HG02763 (cell line): ENCODE results near the gene UNC13D.
"Not testable (repeated sequence)": the region's sequence is repeated elsewhere in the genome, so short reads cannot be mapped to it uniquely, and the experiment has no call there.

Experiments used
- ATAC-seq: cut with Tn5 transposase; IDR thresholded peaks from one replicate; pipeline ENCODE4 v1.9.1; 2021; ENCODE audit warnings: mild to moderate bottlenecking, moderate library complexity; ENCODE audit not compliant: unreplicated experiment

UNC13D gene

DNA sequence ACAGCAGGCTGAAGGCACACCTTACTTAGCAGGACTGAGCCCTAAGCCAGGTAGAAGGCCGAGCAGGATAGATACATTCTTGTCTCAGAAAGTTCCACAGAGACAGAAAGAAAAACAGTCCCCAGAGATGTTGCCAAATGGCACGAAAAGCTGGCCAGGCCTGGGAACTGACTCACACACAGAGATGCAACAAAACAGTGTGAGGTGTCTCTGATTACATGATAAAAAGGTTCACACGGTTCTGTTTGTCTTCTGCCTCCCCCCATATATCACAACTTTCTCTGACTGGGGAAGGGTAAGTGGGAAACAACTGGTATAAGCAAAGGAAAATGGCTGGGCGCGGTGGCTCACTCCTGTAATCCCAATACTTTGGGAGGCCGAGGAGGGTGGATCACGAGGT lies 9.2 kb upstream of the UNC13D start:
- no peak for ATAC-seq

DNA sequence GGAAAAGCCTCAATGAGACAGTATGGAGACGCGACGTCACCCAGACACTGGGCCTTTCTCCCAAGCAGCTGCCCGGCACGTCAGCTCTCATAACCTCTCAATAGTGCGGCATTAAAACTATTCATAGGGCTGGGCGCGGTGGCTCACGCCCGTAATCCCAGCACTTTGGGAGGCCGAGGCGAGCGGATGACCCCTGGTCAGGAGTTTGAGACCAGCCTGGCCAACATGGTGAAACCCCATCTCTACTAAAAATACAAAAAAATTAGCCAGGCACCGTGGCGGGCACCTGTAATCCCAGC lies 7.4 kb upstream of the UNC13D start:
- not testable (repeated sequence) for ATAC-seq

DNA sequence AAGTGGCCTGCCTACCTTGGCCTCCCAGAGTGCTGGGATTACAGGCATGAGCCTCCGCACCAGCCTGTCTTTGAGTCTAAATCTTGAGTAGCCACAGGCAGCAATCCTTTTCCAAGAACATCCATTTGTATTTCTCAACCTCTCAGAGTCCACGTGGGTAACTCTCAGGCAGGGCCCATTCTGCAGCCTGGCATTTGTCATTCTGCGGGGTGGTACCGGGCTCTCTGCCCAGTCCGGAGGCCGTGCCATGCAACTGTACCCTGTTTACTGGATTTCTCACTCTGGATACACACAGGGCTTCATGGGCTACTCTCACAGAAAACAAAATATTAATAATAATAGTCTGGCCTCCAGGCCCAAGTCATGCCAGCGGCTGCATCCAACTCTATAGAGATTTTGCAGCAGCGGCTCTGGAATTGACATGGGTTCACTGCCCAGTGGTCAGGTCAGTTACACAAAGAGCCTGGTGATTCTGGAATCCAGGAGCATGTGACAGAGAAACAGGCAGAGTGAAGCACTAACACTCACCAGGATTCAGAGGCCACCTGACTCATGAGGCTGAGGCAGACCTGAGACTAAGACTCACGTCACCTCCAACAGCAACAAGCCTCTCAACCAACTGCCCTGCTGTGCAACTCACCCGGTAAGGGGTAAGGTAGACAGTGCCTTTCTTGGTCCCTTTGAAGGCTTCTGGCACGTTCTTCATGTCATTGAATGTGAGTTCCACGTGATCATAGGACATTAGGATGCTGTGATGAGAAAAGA lies 6.9 kb upstream of the UNC13D start:
- ATAC-seq = no peak

DNA sequence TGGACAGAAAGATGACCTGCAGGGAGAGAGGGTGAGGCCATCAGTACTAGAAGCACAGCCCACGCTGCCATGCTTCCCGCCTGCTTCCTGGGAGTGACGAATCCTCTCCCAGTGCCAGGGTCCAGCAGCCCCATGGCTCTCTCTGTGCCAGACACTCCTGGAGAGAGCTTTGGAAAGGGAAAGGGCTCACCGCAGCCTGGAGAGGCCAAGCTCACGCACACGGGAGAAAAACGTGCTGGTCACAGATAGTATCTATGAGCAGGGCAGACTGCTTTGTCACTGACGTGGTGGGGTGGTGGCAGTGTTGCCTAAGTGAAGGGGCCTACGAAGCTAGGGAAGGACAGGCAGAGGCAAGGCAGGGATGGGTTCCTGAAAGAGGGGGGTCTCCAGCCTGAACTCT lies 5.5 kb upstream of the UNC13D start:
- no peak for ATAC-seq

DNA sequence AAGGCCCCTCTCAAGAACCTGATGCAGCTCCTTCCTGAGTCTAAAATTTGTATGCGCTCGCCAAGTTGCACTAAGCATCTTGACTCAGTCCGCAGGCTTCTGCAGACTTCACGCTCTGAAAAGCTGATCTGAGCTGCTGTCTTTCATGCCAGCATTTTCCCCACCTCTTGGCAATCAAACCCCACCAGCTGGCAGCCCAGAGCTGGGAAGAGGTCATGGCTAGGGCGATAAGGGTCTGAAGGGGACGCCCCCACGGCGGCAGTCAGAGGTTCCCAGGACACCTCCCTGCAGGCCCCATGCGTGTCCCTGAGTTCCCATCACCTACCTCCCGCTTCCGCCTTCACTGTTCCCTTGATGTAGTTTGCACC lies 5.1 kb upstream of the UNC13D start:
- no peak for ATAC-seq

DNA sequence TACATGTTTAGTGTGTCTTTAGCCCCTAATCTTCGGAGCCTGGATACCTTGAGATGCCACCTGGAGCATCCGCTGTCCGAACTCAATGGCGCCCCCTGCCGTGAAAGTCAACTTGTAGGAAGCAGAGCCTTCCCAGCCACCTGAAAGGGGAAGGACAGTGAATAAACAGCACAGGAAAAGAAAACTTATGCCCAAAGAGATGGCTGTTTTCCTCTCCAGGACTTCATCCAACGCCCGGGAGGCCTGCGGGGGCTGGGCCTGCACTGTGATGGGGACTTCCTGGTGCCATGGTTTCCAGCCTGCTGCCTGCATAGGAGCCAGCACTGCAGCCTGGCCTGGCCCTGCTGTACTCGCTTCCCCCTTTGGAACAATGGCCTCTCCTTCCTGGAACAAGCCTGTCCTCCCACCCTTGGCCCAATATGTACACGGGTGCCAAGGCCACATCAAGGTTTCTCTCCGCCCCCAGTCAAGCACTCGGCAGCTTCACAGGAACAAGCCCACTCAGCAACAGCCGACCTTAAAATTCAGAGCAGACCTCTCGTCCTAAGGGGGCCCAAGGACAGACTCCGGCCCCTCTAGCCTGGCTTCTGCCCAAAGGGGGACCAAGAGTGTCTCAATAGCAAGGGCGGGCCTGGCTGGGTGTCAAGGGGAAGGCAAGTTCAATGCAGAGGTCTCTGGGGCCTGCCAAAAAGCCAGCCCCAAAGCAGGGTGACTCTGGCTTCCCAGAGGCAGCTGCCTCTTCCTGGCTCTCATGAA lies 4.5 kb upstream of the UNC13D start:
- ATAC-seq = no peak

DNA sequence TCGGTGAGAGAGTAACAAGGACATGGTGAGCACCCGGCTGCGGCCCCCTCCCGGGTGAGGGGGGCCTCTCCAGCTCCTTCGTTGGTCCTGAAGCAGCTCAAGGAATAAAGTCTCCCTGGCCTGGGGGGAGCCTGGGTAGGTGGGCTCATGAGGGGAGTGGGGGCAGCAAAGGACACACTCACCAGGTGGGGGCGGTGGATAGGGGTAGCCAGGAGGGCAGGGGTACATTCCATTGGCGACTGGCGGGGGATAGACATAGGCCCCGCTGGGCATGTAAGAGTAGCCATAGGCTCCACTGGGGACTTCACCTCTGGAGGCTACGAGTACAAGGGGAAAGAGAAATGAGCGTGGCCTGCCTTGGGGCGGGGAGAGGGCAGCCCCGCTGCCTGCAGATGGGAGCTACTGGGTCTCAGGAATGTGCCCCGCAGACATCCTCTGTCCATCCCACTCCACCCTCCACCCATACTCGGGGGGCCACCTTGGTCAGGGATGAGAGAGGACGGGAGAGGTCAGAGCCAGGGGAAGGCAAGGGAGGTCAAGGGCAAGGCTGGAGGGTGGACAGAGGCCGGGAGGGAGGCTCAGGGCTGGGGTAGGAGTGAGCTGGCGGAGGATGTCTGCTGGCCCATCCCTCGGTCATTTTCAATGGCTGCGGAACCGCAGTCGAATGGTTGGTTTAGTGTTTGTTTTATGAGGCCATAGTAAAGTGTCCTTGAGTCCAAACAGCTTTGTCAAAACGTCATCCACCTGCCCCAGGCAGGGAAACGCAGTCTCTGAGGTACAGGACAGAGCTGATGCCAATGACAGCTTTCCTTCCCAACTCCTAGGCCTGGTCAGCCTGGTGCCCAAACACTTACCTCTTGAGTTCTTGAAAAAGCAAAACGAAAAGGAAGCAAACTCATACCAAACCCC lies 3.7 kb upstream of the UNC13D start:
- no peak for ATAC-seq

DNA sequence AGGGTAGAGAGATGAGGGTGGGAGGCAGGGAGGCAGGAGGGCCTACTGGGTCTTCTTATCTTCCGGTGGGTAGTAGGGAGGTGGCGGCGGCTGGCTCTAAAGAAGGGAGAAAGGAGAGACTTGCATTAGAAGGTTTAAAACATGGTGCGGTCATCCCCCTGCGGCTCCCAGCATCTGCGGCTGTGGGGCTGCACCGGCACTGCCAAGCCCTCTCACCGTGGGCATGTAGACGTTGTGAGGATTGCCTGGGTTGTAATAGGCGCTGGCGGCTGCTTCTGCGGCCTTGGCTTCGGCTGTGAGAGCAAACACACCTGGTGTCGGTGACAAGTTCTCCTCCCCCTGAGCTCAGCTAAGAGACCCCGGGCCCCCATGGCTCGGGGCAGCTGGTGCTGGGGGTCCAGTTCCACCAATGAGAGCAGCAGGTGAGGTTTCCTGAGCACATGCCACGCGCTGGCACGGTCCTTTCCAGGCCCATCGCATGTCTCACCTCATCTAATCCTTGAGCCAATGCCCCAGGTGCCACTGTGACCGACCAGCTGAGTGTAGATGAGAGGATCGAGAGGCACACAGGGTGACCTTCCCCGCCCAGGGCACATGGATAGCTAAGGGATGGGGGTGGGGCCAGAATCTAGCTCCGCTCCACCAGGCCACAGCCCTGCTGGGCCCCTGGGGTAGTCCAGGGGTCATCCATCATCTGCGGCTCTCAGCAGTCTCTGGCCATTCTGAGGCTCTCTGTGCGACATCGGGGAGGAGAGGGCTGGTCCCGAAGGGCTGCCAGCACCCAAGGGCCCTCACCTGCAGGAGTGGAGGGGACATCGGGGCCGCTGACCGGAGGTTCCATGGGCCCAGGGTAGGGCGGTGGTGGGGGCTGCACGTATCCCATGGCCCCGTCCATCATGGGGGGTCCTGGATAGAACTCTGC lies 2.7 kb upstream of the UNC13D start:
- no peak for ATAC-seq

DNA sequence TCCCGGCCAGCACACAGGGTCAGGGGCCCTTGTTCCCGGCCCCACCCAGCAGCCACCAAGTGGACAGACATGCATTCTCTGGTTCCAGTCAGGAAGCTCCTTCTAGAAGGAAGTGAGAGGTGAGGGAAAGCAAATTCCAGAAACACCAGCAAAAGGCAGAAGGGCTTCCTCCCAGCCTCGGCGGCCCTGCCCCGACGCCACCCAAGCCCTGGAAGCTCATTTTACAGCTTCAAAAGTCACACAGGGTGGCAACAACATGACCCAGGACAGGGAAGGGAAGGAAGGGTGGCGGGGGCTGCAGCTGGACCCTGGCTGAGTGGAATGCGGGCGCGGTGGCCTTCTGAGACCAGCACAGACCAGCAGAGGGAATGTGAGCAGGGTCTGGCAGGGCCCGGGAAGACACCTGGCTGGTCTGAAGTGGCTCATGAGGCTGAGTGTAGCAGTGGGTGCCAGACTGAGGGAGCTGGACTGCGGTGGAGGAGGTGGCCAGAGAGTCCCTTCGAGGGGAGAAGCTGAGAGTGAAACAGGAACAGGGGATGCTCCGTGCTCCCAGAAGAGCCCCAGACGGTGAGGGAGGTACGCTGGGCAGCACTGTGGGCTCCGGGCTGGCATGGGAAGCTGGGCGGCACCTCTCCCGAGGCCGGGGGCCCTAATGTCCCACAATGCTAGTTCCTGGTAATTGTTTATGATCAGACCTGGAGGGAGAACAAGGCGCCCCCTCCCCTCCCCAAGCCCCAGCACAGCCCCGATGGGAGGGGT lies 1.9 kb upstream of the UNC13D start:
- ATAC-seq = no peak

DNA sequence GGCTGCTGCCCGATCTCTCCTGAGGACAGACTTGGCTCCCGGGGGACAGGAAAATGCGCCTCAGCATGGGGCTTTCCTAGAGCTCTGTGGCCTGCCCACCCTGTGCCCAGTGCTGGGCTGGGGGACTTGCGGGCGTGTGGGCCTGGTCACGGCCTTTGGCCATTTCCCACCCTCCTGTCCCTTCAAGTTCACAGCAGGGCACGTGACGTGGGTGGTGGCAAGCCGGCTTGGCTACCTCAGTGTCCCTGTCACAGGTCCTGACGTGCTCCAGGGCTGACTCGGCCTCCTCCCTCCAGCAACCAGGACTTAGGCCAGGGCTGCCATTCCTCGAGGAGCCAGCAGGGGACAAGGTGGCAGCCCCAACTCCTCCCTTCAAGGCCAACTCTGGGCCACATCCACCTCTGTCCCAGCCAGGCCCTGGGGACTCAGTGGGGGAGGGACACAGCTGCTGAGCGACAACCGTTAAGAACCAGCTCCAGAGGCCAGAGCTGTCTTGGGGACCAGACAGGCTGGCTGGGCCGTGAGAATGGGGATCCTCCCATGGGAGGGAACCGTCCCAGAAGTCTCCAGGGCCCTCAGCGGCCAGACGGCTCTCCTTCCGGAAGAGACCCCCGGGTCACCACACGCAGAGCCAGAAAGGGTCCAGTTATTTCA lies 981 bp upstream of the UNC13D start:
- ATAC-seq = peak; percentile 58

DNA sequence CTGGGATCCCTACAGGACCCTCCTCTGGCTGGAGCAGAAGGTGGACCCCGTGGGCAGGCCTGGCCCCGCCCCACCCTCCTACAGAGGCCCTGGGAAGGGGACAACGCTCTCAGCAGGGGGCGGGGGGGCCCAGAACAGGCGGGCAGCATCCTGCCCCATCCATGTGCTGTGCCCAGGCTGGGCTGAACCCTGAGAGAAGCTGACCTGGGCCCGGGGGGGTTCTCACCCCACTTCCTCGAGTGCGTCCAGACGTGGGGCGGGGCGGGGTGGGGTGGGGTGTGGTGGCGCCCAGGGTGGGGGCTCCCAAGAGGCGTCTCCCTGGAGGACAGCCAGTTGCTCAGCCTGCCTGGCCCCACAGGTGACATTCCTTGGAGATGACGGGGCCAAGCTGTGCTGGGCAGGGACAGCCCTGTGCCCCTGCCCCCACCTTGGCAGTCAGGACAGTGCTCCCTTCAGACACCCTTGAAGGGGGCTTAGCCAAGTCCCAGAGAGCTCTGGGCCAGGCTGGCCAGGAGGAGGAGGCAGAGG lies 390 bp upstream of the UNC13D start:
- ATAC-seq = no peak

DNA sequence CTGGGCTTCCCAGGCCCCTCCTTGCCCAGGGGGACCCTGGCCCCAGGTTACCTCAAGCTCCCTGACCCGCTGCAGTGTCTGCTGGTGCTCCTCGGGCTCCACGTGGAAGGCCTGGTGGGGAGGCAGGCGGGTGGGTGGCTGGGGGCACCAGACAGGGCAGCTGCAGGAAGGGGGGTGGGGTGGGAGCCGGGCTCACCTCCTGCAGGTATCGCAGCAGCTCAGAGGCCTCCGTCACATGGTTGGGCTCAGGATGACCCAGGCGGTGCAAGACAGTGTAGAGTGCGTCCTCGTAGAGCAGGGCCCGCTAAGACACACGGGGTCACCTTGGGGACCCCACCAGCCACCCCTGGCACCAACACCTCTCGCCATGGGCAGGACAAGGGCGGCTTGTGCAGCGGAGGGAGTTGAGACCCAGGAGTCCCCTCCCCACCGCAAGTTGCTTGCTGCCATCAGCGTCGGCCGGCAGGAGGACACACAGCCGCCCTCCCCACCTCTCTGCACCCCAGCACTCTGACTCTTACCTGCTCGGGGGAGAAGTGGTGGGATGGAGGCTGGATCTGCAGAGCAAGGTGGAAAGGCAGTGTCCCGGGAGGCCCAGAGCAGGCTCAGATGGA lies 1.1 kb downstream of the UNC13D start:
- no peak for ATAC-seq

DNA sequence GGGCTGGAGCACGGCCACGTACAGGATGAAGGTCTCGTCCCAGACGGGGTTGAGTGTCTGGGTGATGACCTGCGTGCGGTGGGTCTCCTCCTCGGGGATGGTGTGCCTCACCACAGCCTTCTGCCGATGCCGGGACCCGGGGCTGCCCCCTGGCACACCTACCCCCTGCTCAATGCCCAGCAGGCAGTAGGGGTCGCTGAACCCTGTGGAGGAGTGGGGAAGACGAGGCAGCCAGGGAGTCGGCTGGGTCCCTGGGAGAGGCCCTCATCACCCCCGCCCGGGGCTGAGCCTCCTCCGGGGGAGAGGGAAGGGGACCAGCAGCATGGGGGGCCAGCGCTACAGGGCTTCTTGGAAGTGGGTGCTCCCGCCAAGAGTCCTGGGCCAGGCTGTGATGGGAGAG lies 1.8 kb downstream of the UNC13D start:
- no peak for ATAC-seq

DNA sequence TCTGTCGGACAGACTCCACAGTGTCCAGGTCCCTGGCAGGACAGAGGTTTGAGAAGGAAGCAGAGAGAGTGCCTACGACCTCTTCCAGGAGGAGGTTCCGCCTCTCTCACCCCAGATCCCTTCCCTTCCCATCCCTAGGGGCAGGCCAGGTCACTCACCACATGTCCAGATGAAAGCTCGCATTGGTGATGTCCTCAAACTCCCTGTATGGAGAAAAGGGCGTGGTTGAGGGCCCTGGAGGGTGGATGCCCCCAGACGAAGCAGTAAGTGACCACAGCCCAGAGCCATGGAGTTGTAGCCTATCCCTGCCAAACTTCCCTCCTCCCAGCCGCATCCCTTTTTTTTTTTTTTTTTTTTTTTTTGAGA lies 3.4 kb downstream of the UNC13D start:
- ATAC-seq = no peak

DNA sequence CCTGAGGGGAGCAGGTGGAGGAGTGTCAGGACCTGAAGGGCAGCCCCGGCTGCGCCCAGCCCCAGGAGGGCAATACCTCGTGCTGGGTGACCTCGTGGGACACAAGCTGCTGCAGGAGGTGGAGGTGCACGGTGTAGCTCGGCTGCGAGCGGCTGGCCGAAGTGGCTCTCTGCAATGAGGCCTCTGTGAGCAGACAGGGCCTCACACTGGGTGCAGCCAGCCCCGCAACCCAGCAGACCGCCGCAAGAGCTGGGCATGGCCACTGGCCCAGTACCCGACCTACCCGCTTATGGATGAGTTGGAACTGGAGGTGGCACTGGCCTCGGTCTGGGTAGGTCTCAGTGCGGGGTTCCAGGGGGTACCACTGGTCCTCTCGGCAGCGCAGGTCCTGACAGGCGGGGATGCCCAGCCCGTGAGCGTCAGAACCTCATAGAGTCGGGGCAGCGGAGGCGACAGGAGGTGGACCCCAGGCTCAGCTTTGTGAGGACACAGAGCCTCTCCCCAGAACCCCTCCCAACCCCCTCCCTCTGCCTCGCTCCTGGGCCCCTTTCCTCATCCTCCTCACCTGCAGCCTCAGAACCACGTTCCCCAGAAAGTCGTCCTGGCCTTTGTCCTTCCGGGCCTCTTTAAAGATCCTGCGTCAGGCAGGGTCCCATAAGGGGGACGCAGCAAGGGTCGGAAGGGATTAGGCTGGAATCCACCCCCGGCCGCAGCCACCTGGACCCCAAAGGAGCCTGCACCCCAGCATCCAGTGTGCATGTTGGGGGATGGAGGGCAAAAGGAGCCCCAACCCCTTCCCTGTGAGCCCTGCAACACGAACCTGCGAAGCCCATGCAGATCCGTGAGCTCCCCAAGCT lies 4.0 kb downstream of the UNC13D start:
- ATAC-seq = no peak

DNA sequence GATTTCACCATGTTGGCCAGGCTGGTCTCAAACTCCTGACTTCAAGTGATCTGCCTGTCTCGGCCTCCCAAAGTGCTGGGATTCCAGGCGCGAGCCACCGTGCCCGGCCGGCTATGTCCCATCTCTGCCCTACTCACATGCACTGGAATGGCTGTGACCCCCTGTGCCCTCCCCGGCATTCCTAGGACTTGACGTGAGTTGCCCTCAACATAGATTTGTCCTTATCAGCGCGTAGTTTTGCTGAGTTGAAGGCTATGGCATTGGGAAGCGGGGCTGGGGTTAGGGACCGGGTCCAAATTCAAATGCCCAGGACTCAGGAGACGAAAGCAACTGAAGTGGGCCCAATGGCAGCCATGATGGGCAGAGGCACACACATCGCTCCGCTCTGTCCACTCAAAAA lies 5.8 kb downstream of the UNC13D start:
- ATAC-seq = no peak

DNA sequence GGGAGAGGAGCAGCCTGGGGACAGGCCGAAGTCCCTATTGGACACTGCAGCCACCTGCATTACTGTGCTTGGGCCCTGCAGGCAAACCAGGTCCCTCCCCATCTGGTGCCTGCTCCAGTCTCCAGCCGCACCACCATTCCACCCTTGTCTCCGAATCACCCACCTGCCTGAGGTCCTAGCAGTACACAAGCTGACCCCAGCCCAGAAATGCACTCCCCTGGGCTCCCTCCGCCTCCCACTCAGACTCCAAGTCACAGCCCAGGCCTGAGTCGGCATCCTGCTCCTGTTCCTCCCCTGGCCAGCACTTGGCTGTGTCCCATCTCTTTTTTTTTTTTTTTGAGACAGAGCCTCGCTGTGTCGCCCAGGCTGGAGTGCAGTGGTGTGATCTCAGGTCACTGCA lies 6.3 kb downstream of the UNC13D start:
- no peak for ATAC-seq

DNA sequence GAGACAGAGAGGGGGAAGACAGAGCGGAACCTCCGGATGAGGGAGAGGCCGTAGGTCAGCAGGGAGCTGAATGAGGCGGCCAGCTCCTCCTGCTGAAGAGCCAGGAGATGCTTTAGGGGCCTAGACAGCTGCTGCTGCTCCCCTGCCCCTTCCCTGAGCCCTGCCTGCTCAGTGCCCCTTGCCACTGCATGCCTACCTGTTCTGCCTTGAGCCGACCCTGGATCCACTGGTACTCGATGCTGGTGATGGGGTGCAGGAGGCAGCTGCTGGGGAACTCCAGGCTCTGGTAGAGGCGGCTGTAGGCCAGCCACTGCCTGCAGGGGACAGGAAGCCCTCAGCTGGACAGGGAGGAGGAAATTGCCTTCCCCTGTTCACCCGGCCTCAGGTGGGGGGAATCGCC lies 7.6 kb downstream of the UNC13D start:
- ATAC-seq = no peak
